NT2/D1 (cell line): Measurements from ENCODE around the gene APC2.
A peak's percentile ranks its signal among the peaks of the same experiment; 100 is the strongest.

Experiments
- DNase-seq: peaks from one replicate; pipeline ENCODE4 v3.0.0-alpha.2; 2011; ENCODE audit warnings: low read depth, low spot score
- H3K27me3 ChIP-seq: 2 replicates; pipeline ENCODE4 v1.6.0; 2011; ENCODE audit warnings: mild to moderate bottlenecking; ENCODE audit not compliant: insufficient read length, insufficient read depth
- H3K36me3 ChIP-seq: 2 replicates; pipeline ENCODE4 v1.6.1; 2011; ENCODE audit warnings: mild to moderate bottlenecking, low read length, mixed read lengths; ENCODE audit not compliant: insufficient read depth, insufficient read length
- H3K4me1 ChIP-seq: 2 replicates; pipeline ENCODE4 v1.5.1; 2011; ENCODE audit not compliant: insufficient read depth, insufficient read length
- H3K4me3 ChIP-seq: 2 replicates; pipeline ENCODE4 v1.5.1; 2011; ENCODE audit warnings: low read depth; ENCODE audit not compliant: insufficient read length
- H3K9ac ChIP-seq: 2 replicates; pipeline ENCODE4 v1.6.0; 2011; ENCODE audit warnings: low read depth; ENCODE audit not compliant: insufficient read length
- H3K9me3 ChIP-seq: 2 replicates; pipeline ENCODE4 v1.5.1; 2011; ENCODE audit warnings: mild to moderate bottlenecking, low read length; ENCODE audit not compliant: insufficient read depth
- SUZ12 ChIP-seq: IDR thresholded peaks from 2 replicates; pipeline ENCODE4 v1.6.1; 2011; ENCODE audit not compliant: insufficient read length, insufficient read depth; ENCODE audit errors: extremely low read depth
- YY1 ChIP-seq: IDR thresholded peaks from 2 replicates; pipeline ENCODE4 v1.6.1; 2011; ENCODE audit not compliant: insufficient read length, insufficient read depth
- ZNF274 ChIP-seq: IDR thresholded peaks from 2 replicates; pipeline ENCODE4 v1.6.1; 2011; ENCODE audit warnings: mild to moderate bottlenecking, low read depth, low read length

The APC2 gene

DNA sequence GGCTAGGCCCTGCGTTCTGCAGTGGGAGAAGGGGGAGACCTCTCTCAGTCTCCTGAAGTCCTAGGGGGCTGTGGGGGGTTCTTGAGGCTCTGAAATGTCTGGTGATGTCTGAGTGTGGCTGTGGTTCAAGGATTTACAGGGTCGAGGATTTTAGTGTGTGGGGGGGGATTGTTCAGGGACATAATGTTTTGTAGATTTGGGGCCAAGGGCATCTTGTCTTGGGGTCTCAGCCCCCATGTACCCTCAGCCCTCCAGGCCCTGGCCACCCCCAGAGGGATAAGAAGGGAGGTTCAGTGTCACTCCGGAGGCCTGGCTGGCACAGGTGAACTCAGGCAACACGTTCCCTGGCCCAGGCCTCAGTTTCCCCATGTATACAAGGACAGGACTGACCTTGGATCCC is 2.4 kb upstream of the APC2 start:
- H3K4me1 ChIP-seq = peaks cover 24% of the 10 kb centered on the region

GRCh38 chr19:1447944-1448343 is 2.0 kb upstream of the APC2 start:
- no peak for DNase-seq
- Histone ChIP-seq H3K9me3 (no peaks in the 10 kb centered on the region), H3K36me3 (peaks cover 2% of the 10 kb centered on the region), H3K4me1 (peaks cover 29% of the 10 kb centered on the region), H3K9ac (no peak overlapping the region), H3K27me3 (peaks cover 71% of the 10 kb centered on the region), H3K4me3 (no peak overlapping the region)
- TF ChIP-seq YY1 (no peak), ZNF274 (no peak), SUZ12 (no peak)

More for the DNA sequence above, 2.4 kb upstream of the APC2 start:
- H3K4me3 ChIP-seq = no peak overlapping the region
- H3K36me3 ChIP-seq = peaks cover 6% of the 10 kb centered on the region
- H3K9me3 ChIP-seq = no peaks in the 10 kb centered on the region
- H3K9ac ChIP-seq = no peak overlapping the region
- H3K27me3 ChIP-seq = peaks cover 67% of the 10 kb centered on the region
- DNase-seq = no peak
- TF ChIP-seq ZNF274 = no peak
- no peak for TF ChIP-seq YY1
- TF ChIP-seq SUZ12 = no peak

DNA sequence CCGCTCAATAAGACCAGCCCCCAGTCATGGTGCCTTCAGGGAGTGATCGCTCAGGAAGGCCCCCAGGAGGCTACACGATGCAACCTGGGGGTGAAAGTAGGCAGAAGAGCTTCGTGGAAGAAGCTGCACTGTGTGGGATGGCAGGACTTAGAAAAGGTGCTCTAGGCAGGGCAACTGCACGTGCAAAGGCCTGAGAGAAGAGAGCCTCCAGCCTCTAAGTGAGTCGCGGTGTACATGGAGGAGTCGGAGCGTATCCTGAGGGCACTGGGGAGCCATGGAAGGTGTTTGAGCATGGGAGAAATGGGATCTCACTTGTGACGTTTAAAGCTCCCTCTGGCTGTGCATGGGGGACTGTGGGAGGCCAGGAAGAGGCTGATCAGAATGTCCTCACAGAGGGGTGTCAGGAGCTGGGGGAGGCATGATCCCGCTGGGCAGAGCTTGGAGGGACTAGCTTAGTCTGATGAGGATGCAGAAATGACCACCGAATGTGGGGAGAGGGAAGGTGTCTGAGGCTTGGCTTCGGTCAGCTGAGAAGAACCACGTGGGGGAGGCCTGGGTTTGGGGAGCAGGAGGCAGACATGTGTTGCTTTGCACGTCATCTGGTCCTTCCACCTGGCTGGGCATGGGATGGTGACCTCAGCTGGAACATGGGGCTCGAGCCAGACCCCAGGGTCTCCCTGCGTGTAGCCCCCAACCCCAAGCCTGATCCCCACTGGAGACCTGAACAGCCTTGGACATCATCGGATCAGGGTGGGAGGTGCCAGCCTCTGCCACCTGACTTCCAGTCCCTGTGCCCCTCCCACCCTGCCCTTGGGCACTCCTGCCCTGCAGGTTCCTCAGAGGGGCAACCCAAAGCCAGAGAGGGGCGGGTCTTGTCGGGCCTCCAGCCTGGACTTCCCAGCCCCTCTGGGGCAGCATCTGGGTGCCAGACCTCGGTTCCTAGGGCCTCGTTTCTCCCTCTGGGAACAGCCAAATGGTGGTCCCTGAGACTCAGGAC is 1.1 kb downstream of the APC2 start:
- Histone ChIP-seq H3K27me3 (peaks cover 89% of the 10 kb centered on the region), H3K4me3 (no peak overlapping the region), H3K4me1 (peaks cover 34% of the 10 kb centered on the region), H3K9me3 (no peaks in the 10 kb centered on the region), H3K36me3 (no peaks in the 10 kb centered on the region), H3K9ac (no peak overlapping the region)
- no peak for TF ChIP-seq SUZ12
- TF ChIP-seq ZNF274 = no peak
- no peak for TF ChIP-seq YY1
- no peak for DNase-seq

- Histone ChIP-seq H3K27me3 (peaks cover 84% of the 10 kb centered on the region), H3K9me3 (no peaks in the 10 kb centered on the region), H3K9ac (peak overlapping the region; percentile 9), H3K4me3 (no peak overlapping the region), H3K4me1 (peaks cover 37% of the 10 kb centered on the region), H3K36me3 (no peaks in the 10 kb centered on the region)
- TF ChIP-seq ZNF274 = no peak
- no peak for TF ChIP-seq YY1
- no peak for TF ChIP-seq SUZ12
- no peak for DNase-seq
Observed at GRCh38 chr19:1451916-1452801, 2.2 kb downstream of the APC2 start.

GRCh38 chr19:1452802-1453524 is 3.0 kb downstream of the APC2 start:
- TF ChIP-seq SUZ12 (no peak), YY1 (no peak), ZNF274 (no peak)
- DNase-seq = no peak
- H3K9me3 ChIP-seq = no peaks in the 10 kb centered on the region
- H3K36me3 ChIP-seq = no peaks in the 10 kb centered on the region
- peaks cover 78% of the 10 kb centered on the region for H3K27me3 ChIP-seq
- H3K4me3 ChIP-seq = peak overlapping the region; percentile 2
- no peak overlapping the region for H3K9ac ChIP-seq
- peaks cover 35% of the 10 kb centered on the region for H3K4me1 ChIP-seq

GRCh38 chr19:1453525-1454364 is 3.8 kb downstream of the APC2 start:
- Histone ChIP-seq H3K9me3 (no peaks in the 10 kb centered on the region), H3K4me3 (no peak overlapping the region), H3K9ac (no peak overlapping the region), H3K4me1 (peaks cover 35% of the 10 kb centered on the region), H3K36me3 (no peaks in the 10 kb centered on the region), H3K27me3 (peaks cover 74% of the 10 kb centered on the region)
- no peak for DNase-seq
- TF ChIP-seq ZNF274 (no peak), SUZ12 (no peak), YY1 (no peak)
